Upper lobe of left lung (tissue), 4 donors: Measurements from ENCODE around the gene MRGPRD.

Experiments used
- CTCF ChIP-seq, 6 experiments: fragments of 450-650 bp in 4 of 6; fragments of 200-600 bp in 2 of 6; sonication (generic) in 2 of 6; IDR thresholded peaks; one replicate each; pipeline ENCODE4 v1.5.1; 2016 to 2019; ENCODE audit warnings: antibody characterized with exemption in 6 of 6
- EP300 ChIP-seq, 4 donors: sonication (generic); formaldehyde crosslinking; IDR thresholded peaks; one replicate each; pipeline ENCODE4 v1.5.1; 2017; ENCODE audit warnings: antibody characterized with exemption in 4 of 4, control low read depth in 2 of 4
- POLR2A ChIP-seq, 4 donors: fragments of 450-650 bp; IDR thresholded peaks; one replicate each; pipeline ENCODE4 v1.5.1; 2016 to 2017; ENCODE audit warnings: antibody characterized with exemption in 4 of 4, mild to moderate bottlenecking in 2 of 4
- POLR2AphosphoS5 ChIP-seq, 2 donors: sonication (generic); formaldehyde crosslinking; IDR thresholded peaks; one replicate each; pipeline ENCODE4 v1.5.1; 2017; ENCODE audit warnings: antibody characterized with exemption in 2 of 2

GRCh38 chr11:68965901-68966853 lies 14.6 kb downstream of the MRGPRD start:
- TF ChIP-seq CTCF (IDR thresholded peaks at IDR 0.05) (no peak), POLR2AphosphoS5 (IDR thresholded peaks at IDR 0.05) (no peak), POLR2A (IDR thresholded peaks at IDR 0.05) (no peak), EP300 (IDR thresholded peaks at IDR 0.05) (no peak)
